Measurements from ENCODE around the gene SLFN12.
"Not testable (repeated sequence)": the region's sequence is repeated elsewhere in the genome, so short reads cannot be mapped to it uniquely, and the experiment has no call there.

The SLFN12 gene

GRCh38 chr17:35432176-35433074, at the start of gene SLFN12:
SLFN12 (minus strand) TSS chr17:35432500; CDS start chr17:35423028, 9,472 bp downstream.
- peaks cover 41% of the 10 kb centered on the region for H3K79me2 ChIP-seq (ENCODE audit: control insufficient read depth, insufficient read depth, low read length, unreplicated experiment)
- H2AFZ ChIP-seq (ENCODE audit: low read length, unreplicated experiment), result peak within 1 kb of the TSS; percentile 69
- peak within 1 kb of the TSS; percentile 94 for H3K27ac ChIP-seq (ENCODE audit: low read depth, low read length)
- H3K4me1 ChIP-seq (ENCODE audit: control insufficient read depth, insufficient read depth, low read length, unreplicated experiment), result peaks cover 10% of the 10 kb centered on the region
- H3K36me3 ChIP-seq (ENCODE audit: insufficient read depth, low read length), result peaks cover 6% of the 10 kb centered on the region
- H3K4me3 ChIP-seq (ENCODE audit: low read depth, low read length), result peak within 1 kb of the TSS; percentile 85
- H3K27me3 ChIP-seq (ENCODE audit: insufficient read depth, low read length), result no peaks in the 10 kb centered on the region

- H3K27me3 ChIP-seq (ENCODE audit: insufficient read depth, low read length), result no peaks in the 10 kb centered on the region
- no peak overlapping the region for H3K4me3 ChIP-seq (ENCODE audit: low read depth, low read length)
- no peaks in the 10 kb centered on the region for H3K79me2 ChIP-seq (ENCODE audit: control insufficient read depth, insufficient read depth, low read length, unreplicated experiment)
- H3K27ac ChIP-seq (ENCODE audit: low read depth, low read length), result no peak overlapping the region
- H2AFZ ChIP-seq (ENCODE audit: low read length, unreplicated experiment), result no peak overlapping the region
- 0 out of 2 replicates have a peak, but pooled peaks cover under 1% of the 10 kb centered on the region for H3K36me3 ChIP-seq (ENCODE audit: insufficient read depth, low read length)
- H3K4me1 ChIP-seq (ENCODE audit: control insufficient read depth, insufficient read depth, low read length, unreplicated experiment), result no peaks in the 10 kb centered on the region
These were observed 47.0 kb upstream of the SLFN12 start for GRCh38 chr17:35479271-35479670.

- no peak overlapping the region for H3K27ac ChIP-seq (ENCODE audit: low read depth, low read length)
These were observed 44.9 kb upstream of the SLFN12 start for GRCh38 chr17:35477248-35477647.

GRCh38 chr17:35476283-35476820, 44.1 kb upstream of the SLFN12 start:
- Histone ChIP-seq H3K27ac (ENCODE audit: low read depth, low read length) (no peak overlapping the region), H3K4me1 (ENCODE audit: control insufficient read depth, insufficient read depth, low read length, unreplicated experiment) (no peaks in the 10 kb centered on the region), H3K4me3 (ENCODE audit: low read depth, low read length) (no peak overlapping the region), H3K36me3 (ENCODE audit: insufficient read depth, low read length) (peaks cover 4% of the 10 kb centered on the region; the same call in 1 of the 2 replicates), H3K79me2 (ENCODE audit: control insufficient read depth, insufficient read depth, low read length, unreplicated experiment) (no peaks in the 10 kb centered on the region), H2AFZ (ENCODE audit: low read length, unreplicated experiment) (no peak overlapping the region), H3K27me3 (ENCODE audit: insufficient read depth, low read length) (no peaks in the 10 kb centered on the region)

More at GRCh38 chr17:35477248-35477647, 44.9 kb upstream of the SLFN12 start:
- H3K4me1 ChIP-seq (ENCODE audit: control insufficient read depth, insufficient read depth, low read length, unreplicated experiment), result no peaks in the 10 kb centered on the region
- H3K4me3 ChIP-seq (ENCODE audit: low read depth, low read length), result no peak overlapping the region
- no peaks in the 10 kb centered on the region for H3K79me2 ChIP-seq (ENCODE audit: control insufficient read depth, insufficient read depth, low read length, unreplicated experiment)
- H3K36me3 ChIP-seq (ENCODE audit: insufficient read depth, low read length), result peaks cover 4% of the 10 kb centered on the region; the same call in 1 of the 2 replicates
- no peaks in the 10 kb centered on the region for H3K27me3 ChIP-seq (ENCODE audit: insufficient read depth, low read length)
- H2AFZ ChIP-seq (ENCODE audit: low read length, unreplicated experiment), result no peak overlapping the region

GRCh38 chr17:35468475-35468874, 36.2 kb upstream of the SLFN12 start:
- Histone ChIP-seq H3K27me3 (ENCODE audit: insufficient read depth, low read length) (no peaks in the 10 kb centered on the region; the same call in 1 of the 2 replicates), H3K4me1 (ENCODE audit: control insufficient read depth, insufficient read depth, low read length, unreplicated experiment) (no peaks in the 10 kb centered on the region), H3K4me3 (ENCODE audit: low read depth, low read length) (no peak overlapping the region), H3K79me2 (ENCODE audit: control insufficient read depth, insufficient read depth, low read length, unreplicated experiment) (no peaks in the 10 kb centered on the region), H3K27ac (ENCODE audit: low read depth, low read length) (no peak overlapping the region), H3K36me3 (ENCODE audit: insufficient read depth, low read length) (no peaks in the 10 kb centered on the region), H2AFZ (ENCODE audit: low read length, unreplicated experiment) (no peak overlapping the region)

GRCh38 chr17:35467824-35468223, 35.5 kb upstream of the SLFN12 start:
- Histone ChIP-seq H3K79me2 (ENCODE audit: control insufficient read depth, insufficient read depth, low read length, unreplicated experiment) (no peaks in the 10 kb centered on the region), H3K27me3 (ENCODE audit: insufficient read depth, low read length) (peaks cover 2% of the 10 kb centered on the region; the same call in 1 of the 2 replicates), H2AFZ (ENCODE audit: low read length, unreplicated experiment) (no peak overlapping the region), H3K27ac (ENCODE audit: low read depth, low read length) (no peak overlapping the region), H3K36me3 (ENCODE audit: insufficient read depth, low read length) (no peaks in the 10 kb centered on the region), H3K4me1 (ENCODE audit: control insufficient read depth, insufficient read depth, low read length, unreplicated experiment) (no peaks in the 10 kb centered on the region), H3K4me3 (ENCODE audit: low read depth, low read length) (no peak overlapping the region)

GRCh38 chr17:35460354-35460851, 28.1 kb upstream of the SLFN12 start:
- Histone ChIP-seq H3K79me2 (ENCODE audit: control insufficient read depth, insufficient read depth, low read length, unreplicated experiment) (no peaks in the 10 kb centered on the region), H3K27me3 (ENCODE audit: insufficient read depth, low read length) (peaks cover 38% of the 10 kb centered on the region), H3K36me3 (ENCODE audit: insufficient read depth, low read length) (no peaks in the 10 kb centered on the region), H3K27ac (ENCODE audit: low read depth, low read length) (no peak overlapping the region), H3K4me1 (ENCODE audit: control insufficient read depth, insufficient read depth, low read length, unreplicated experiment) (no peaks in the 10 kb centered on the region), H3K4me3 (ENCODE audit: low read depth, low read length) (no peak overlapping the region), H2AFZ (ENCODE audit: low read length, unreplicated experiment) (peak overlapping the region; percentile 23)

GRCh38 chr17:35454035-35454434, 21.7 kb upstream of the SLFN12 start:
- H3K4me3 ChIP-seq (ENCODE audit: low read depth, low read length); H3K36me3 ChIP-seq (ENCODE audit: insufficient read depth, low read length); H3K79me2 ChIP-seq (ENCODE audit: control insufficient read depth, insufficient read depth, low read length, unreplicated experiment); H2AFZ ChIP-seq (ENCODE audit: low read length, unreplicated experiment); H3K27me3 ChIP-seq (ENCODE audit: insufficient read depth, low read length); H3K27ac ChIP-seq (ENCODE audit: low read depth, low read length); H3K4me1 ChIP-seq (ENCODE audit: control insufficient read depth, insufficient read depth, low read length, unreplicated experiment): not testable (repeated sequence)

GRCh38 chr17:35453171-35453570, 20.9 kb upstream of the SLFN12 start:
- Histone ChIP-seq H3K27me3 (ENCODE audit: insufficient read depth, low read length) (peaks cover 2% of the 10 kb centered on the region; the same call in 1 of the 2 replicates), H3K4me1 (ENCODE audit: control insufficient read depth, insufficient read depth, low read length, unreplicated experiment) (no peaks in the 10 kb centered on the region), H3K79me2 (ENCODE audit: control insufficient read depth, insufficient read depth, low read length, unreplicated experiment) (no peaks in the 10 kb centered on the region), H3K4me3 (ENCODE audit: low read depth, low read length) (no peak overlapping the region), H3K36me3 (ENCODE audit: insufficient read depth, low read length) (no peaks in the 10 kb centered on the region), H2AFZ (ENCODE audit: low read length, unreplicated experiment) (no peak overlapping the region), H3K27ac (ENCODE audit: low read depth, low read length) (no peak overlapping the region)

GRCh38 chr17:35449371-35449931, 17.2 kb upstream of the SLFN12 start:
- Histone ChIP-seq H3K4me1 (ENCODE audit: control insufficient read depth, insufficient read depth, low read length, unreplicated experiment) (peaks cover 6% of the 10 kb centered on the region), H3K79me2 (ENCODE audit: control insufficient read depth, insufficient read depth, low read length, unreplicated experiment) (no peaks in the 10 kb centered on the region), H3K4me3 (ENCODE audit: low read depth, low read length) (no peak overlapping the region), H3K36me3 (ENCODE audit: insufficient read depth, low read length) (no peaks in the 10 kb centered on the region), H3K27ac (ENCODE audit: low read depth, low read length) (no peak overlapping the region), H3K27me3 (ENCODE audit: insufficient read depth, low read length) (no peaks in the 10 kb centered on the region), H2AFZ (ENCODE audit: low read length, unreplicated experiment) (no peak overlapping the region)
